H1 (cell line): Measurements from ENCODE around the gene GALNT17. TPM values are rescaled to one million over a fixed set of nuclear protein-coding genes. Genes with fewer than 3 reads are reported as not detected.

Experiments
- CTCF ChIA-PET: fragments of 300-600 bp; sonication (Branson Sonifier 250); formaldehyde crosslinking; loops from one replicate; lab custom pipeline; 2021; ENCODE audit not compliant: partially characterized antibody; lab: Charles Lee
- POLR2A ChIA-PET: fragments of 300-600 bp; sonication (Branson Sonifier 250); formaldehyde crosslinking; loops from one replicate; lab custom pipeline; 2021; ENCODE audit warnings: inconsistent platforms; ENCODE audit not compliant: partially characterized antibody; lab: Charles Lee
- DNase-seq, 2 experiments: peaks; one replicate each; pipeline versions ENCODE4 v3.0.0 to v3.0.0-alpha.2; 2010 to 2022; ENCODE audit warnings: low spot score in 2 of 2, low read depth in 1 of 2, mixed read lengths in 1 of 2
- FAIRE-seq: peaks from 2 replicates; lab custom pipeline; 2011; peaks lifted over from hg19 to GRCh38; lab: Jason Lieb, UNC
- H2AFZ ChIP-seq: 2 replicates; pipeline ENCODE4 v1.8.1; 2012; ENCODE audit warnings: low read length, inconsistent platforms
- H2AK5ac ChIP-seq: 2 replicates; pipeline ENCODE4 v1.6.1; 2013; ENCODE audit warnings: low read depth, low read length
- H2BK120ac ChIP-seq: replicated peaks from 2 replicates; pipeline ENCODE3; 2013; ENCODE audit warnings: low read depth, low read length, inconsistent platforms
- H2BK12ac ChIP-seq: 2 replicates; pipeline ENCODE4 v1.6.1; 2013; ENCODE audit warnings: low read depth, low read length
- H2BK15ac ChIP-seq: 2 replicates; pipeline ENCODE4 v1.6.1; 2013; ENCODE audit warnings: low read length
- H2BK20ac ChIP-seq: 2 replicates; pipeline ENCODE4 v1.6.1; 2013; ENCODE audit warnings: low read length
- H2BK5ac ChIP-seq: 2 replicates; pipeline ENCODE4 v1.6.1; 2013; ENCODE audit warnings: low read depth, low read length
- H3K14ac ChIP-seq: 2 replicates; pipeline ENCODE4 v1.6.1; 2013; ENCODE audit warnings: inconsistent platforms; ENCODE audit not compliant: insufficient read length
- H3K18ac ChIP-seq: 2 replicates; pipeline ENCODE4 v1.6.1; 2013; ENCODE audit warnings: low read length; ENCODE audit errors: extremely low read depth
- H3K23ac ChIP-seq: 2 replicates; pipeline ENCODE4 v1.6.1; 2013; ENCODE audit warnings: inconsistent platforms; ENCODE audit not compliant: insufficient read length
- H3K23me2 ChIP-seq: 2 replicates; pipeline ENCODE4 v1.6.1; 2013; ENCODE audit warnings: low read depth, low read length
- H3K27ac ChIP-seq: 2 replicates; pipeline ENCODE4 v1.6.1; 2011; ENCODE audit warnings: low read depth, low read length, inconsistent platforms
- H3K27me3 ChIP-seq, 4 experiments: replicated peaks in 1 of 4; 1 replicate in 1 of 4; 2 replicates in 3 of 4; pipeline versions ENCODE4 v1.6.1 to v1.8.1; 2011 to 2013; ENCODE audit warnings: low read length in 3 of 4, mild to moderate bottlenecking in 3 of 4, inconsistent platforms in 2 of 4, mixed read lengths in 2 of 4, moderate library complexity in 1 of 4; ENCODE audit not compliant: control insufficient read depth in 3 of 4, insufficient read depth in 3 of 4; ENCODE audit errors: extremely low read depth in 1 of 4
- H3K36me3 ChIP-seq, 4 experiments: 2 replicates each; pipeline versions ENCODE4 v1.6.1 to v1.8.1; 2011 to 2013; ENCODE audit warnings: mild to moderate bottlenecking in 4 of 4, low read length in 3 of 4, moderate library complexity in 2 of 4, control low read depth in 1 of 4, inconsistent platforms in 1 of 4; ENCODE audit not compliant: insufficient read depth in 4 of 4, control insufficient read depth in 2 of 4
- H3K4ac ChIP-seq: replicated peaks from 2 replicates; pipeline ENCODE3; 2013; ENCODE audit warnings: low read length, low read depth, mixed read lengths, inconsistent platforms; ENCODE audit not compliant: insufficient read length
- H3K4me1 ChIP-seq, 4 experiments: replicated peaks in 1 of 4; 1 replicate in 1 of 4; 2 replicates in 3 of 4; pipeline versions ENCODE4 v1.6.1 to v1.8.1; 2011 to 2013; ENCODE audit warnings: low read length in 3 of 4, inconsistent platforms in 2 of 4, mixed read lengths in 1 of 4; ENCODE audit not compliant: insufficient read depth in 4 of 4, control insufficient read depth in 3 of 4
- H3K4me2 ChIP-seq, 2 experiments: 2 replicates each; pipeline versions ENCODE4 v1.6.1 to v1.8.1; 2011 to 2013; ENCODE audit warnings: low read depth in 2 of 2, low read length in 2 of 2, control low read depth in 1 of 2, inconsistent platforms in 1 of 2, mild to moderate bottlenecking in 1 of 2; ENCODE audit not compliant: insufficient read depth in 1 of 2
- H3K4me3 ChIP-seq, 4 experiments: fragments of 200-600, 300-600 bp in 1 of 4; sonication (generic), shearing (Covaris generic), sonication (Bioruptor Twin) in 1 of 4; 2 replicates each; pipeline versions ENCODE4 v1.5.1 to v1.8.1; 2011 to 2016; ENCODE audit warnings: low read length in 4 of 4, low read depth in 3 of 4, control low read depth in 2 of 4, inconsistent platforms in 2 of 4, mild to moderate bottlenecking in 2 of 4, mixed read lengths in 1 of 4, moderate library complexity in 1 of 4; ENCODE audit not compliant: insufficient read depth in 2 of 4; ENCODE audit errors: extremely low read depth in 1 of 4
- H3K56ac ChIP-seq: replicated peaks from 2 replicates; pipeline ENCODE3; 2013; ENCODE audit warnings: low read depth, mild to moderate bottlenecking, mixed read lengths, low read length, inconsistent platforms; ENCODE audit not compliant: insufficient read length
- H3K79me1 ChIP-seq: 2 replicates; pipeline ENCODE4 v1.6.1; 2013; ENCODE audit warnings: low read depth, low read length, control low read depth
- H3K79me2 ChIP-seq, 2 experiments: 2 replicates each; pipeline versions ENCODE4 v1.6.1 to v1.8.1; 2012 to 2013; ENCODE audit warnings: low read length in 2 of 2, mild to moderate bottlenecking in 2 of 2, inconsistent platforms in 1 of 2; ENCODE audit not compliant: insufficient read depth in 2 of 2, control insufficient read depth in 1 of 2
- H3K9ac ChIP-seq, 4 experiments: replicated peaks in 1 of 4; 1 replicate in 1 of 4; 2 replicates in 3 of 4; pipeline versions ENCODE4 v1.6.1 to v1.8.1; 2011 to 2013; ENCODE audit warnings: low read depth in 3 of 4, low read length in 3 of 4, control low read depth in 2 of 4, mild to moderate bottlenecking in 2 of 4, moderate library complexity in 2 of 4, inconsistent platforms in 1 of 4; ENCODE audit errors: extremely low read depth in 1 of 4
- H3K9me3 ChIP-seq, 2 experiments: 2 replicates each; pipeline versions ENCODE4 v1.6.1 to v1.8.1; 2012 to 2013; ENCODE audit warnings: mild to moderate bottlenecking in 2 of 2, moderate library complexity in 2 of 2, control low read depth in 1 of 2, inconsistent platforms in 1 of 2, low read depth in 1 of 2, low read length in 1 of 2, mixed read lengths in 1 of 2; ENCODE audit not compliant: insufficient read depth in 2 of 2
- H4K20me1 ChIP-seq, 2 experiments: replicated peaks in 1 of 2; 2 replicates each; pipeline versions ENCODE3 to v1.8.1; 2011 to 2013; ENCODE audit warnings: inconsistent platforms in 2 of 2, low read length in 2 of 2, mild to moderate bottlenecking in 1 of 2; ENCODE audit not compliant: insufficient read depth in 2 of 2, control insufficient read depth in 1 of 2
- H4K5ac ChIP-seq: 2 replicates; pipeline ENCODE4 v1.6.1; 2013; ENCODE audit warnings: low read length, low read depth, mixed read lengths, inconsistent platforms; ENCODE audit not compliant: insufficient read length
- H4K8ac ChIP-seq: 2 replicates; pipeline ENCODE4 v1.8.0; 2013; ENCODE audit warnings: mild to moderate bottlenecking, moderate library complexity, low read length, inconsistent platforms; ENCODE audit not compliant: insufficient read depth; ENCODE audit errors: extremely low read depth
- H4K91ac ChIP-seq: replicated peaks from 2 replicates; pipeline ENCODE3; 2013; ENCODE audit warnings: low read length, mixed read lengths, inconsistent platforms; ENCODE audit not compliant: insufficient read length
- BRCA1 ChIP-seq: IDR thresholded peaks from 2 replicates; pipeline ENCODE4 v1.6.1; 2012; ENCODE audit warnings: low read depth, low read length, improper control_type of control experiment
- CBX8 ChIP-seq: fragments of 300-800, 300-1000 bp; sonication (generic); IDR thresholded peaks from 2 replicates; pipeline ENCODE4 v1.7.1; 2016; ENCODE audit warnings: low read depth, low read length, borderline replicate concordance
- EGR1 ChIP-seq: IDR thresholded peaks from 2 replicates; pipeline ENCODE4 v1.6.1; 2011; ENCODE audit warnings: low read depth, low read length, borderline replicate concordance
- KDM1A ChIP-seq: fragments of 200-600, 300-600 bp; sonication (generic); IDR thresholded peaks from 2 replicates; pipeline ENCODE4 v1.7.1; 2016; ENCODE audit warnings: mild to moderate bottlenecking, low read length, borderline replicate concordance
- KDM5A ChIP-seq: fragments of 200-600 bp; IDR thresholded peaks from 2 replicates; pipeline ENCODE4 v1.7.1; 2012; ENCODE audit warnings: mild to moderate bottlenecking, low read length, inconsistent platforms, mixed read lengths
- NRF1 ChIP-seq: IDR thresholded peaks from 2 replicates; pipeline ENCODE4 v1.6.1; 2011; ENCODE audit warnings: mild to moderate bottlenecking, low read depth, low read length, improper control_type of control experiment
- PHF8 ChIP-seq: fragments of 200-600 bp; sonication (generic); conservative IDR thresholded peaks from 2 replicates; pipeline ENCODE4 v1.7.1; 2012; ENCODE audit warnings: low read depth, mild to moderate bottlenecking, inconsistent platforms, low read length, moderate library complexity
- SAP30 ChIP-seq: fragments of 300-600 bp; sonication (generic); IDR thresholded peaks from 2 replicates; pipeline ENCODE4 v1.7.1; 2012; ENCODE audit warnings: low read length, moderate library complexity, mild to moderate bottlenecking, inconsistent platforms; ENCODE audit not compliant: insufficient read depth, insufficient replicate concordance
- SIN3A ChIP-seq, 2 experiments: IDR thresholded peaks in 1 of 2; conservative IDR thresholded peaks in 1 of 2; 2 replicates each; pipeline ENCODE4 v1.6.1; 2011 to 2012; ENCODE audit warnings: low read length in 2 of 2, improper control_type of control experiment in 1 of 2, low read depth in 1 of 2, mild to moderate bottlenecking in 1 of 2
- TEAD4 ChIP-seq: IDR thresholded peaks from 2 replicates; pipeline ENCODE4 v1.6.1; 2012; ENCODE audit warnings: low read depth, low read length, inconsistent platforms, mixed read lengths
- WGBS, 2 experiments: shearing (Covaris generic) in 1 of 2; methylation state at CpG; one replicate each; pipeline versions ENCODE4 v1.1.6 to v1.1.7; 2013 to 2015; ENCODE audit warnings: low lambda C conversion rate in 2 of 2, mixed read lengths in 2 of 2, inconsistent platforms in 1 of 2, low coverage in 1 of 2, missing lambda C conversion rate in 1 of 2; ENCODE audit not compliant: insufficient replicate concordance in 2 of 2, insufficient coverage in 1 of 2, insufficient read length in 1 of 2; ENCODE audit errors: extremely low coverage in 1 of 2, missing lambda C conversion rate in 1 of 2; 5-methylcytosine and 5-hydroxymethylcytosine counted together
- polyA plus RNA-seq, 7 experiments: library from polyadenylated mRNA; depleted of rRNA in 3 of 7; stranded (reverse) in 5 of 7; unstranded in 2 of 7; fragments of >200 nt in 5 of 7; fragments of 200-250 nt in 2 of 7; gene quantifications; 1 replicate in 5 of 7; 2 replicates in 1 of 7; 4 replicates in 1 of 7; pipeline versions ENCODE4 v1.2.1 to v1.2.3, GENCODE V29; 2011 to 2013; ENCODE audit warnings: missing spikeins in 2 of 7, mixed read lengths in 2 of 7
- total RNA-seq: library from RNA; stranded (reverse); fragmentation: NEBNext Ultra II Directional; extraction: Animal tissue kit (Norgen Biotek cat#: 25700); gene quantifications from 2 replicates; pipeline ENCODE4 v1.2.1, GENCODE V29; 2021
- TF ChIP-seq, protein P1 (sequence below): IDR thresholded peaks from 2 replicates; pipeline ENCODE4 v1.6.1; 2012; ENCODE audit warnings: inconsistent platforms

GALNT17 gene
- total and polyA plus RNA-seq, 2 of the 8 experiments (the other 6 are each of a cell fraction or from before 2014, with no cell fraction given): 37.7 to 47.0 TPM

DNA sequence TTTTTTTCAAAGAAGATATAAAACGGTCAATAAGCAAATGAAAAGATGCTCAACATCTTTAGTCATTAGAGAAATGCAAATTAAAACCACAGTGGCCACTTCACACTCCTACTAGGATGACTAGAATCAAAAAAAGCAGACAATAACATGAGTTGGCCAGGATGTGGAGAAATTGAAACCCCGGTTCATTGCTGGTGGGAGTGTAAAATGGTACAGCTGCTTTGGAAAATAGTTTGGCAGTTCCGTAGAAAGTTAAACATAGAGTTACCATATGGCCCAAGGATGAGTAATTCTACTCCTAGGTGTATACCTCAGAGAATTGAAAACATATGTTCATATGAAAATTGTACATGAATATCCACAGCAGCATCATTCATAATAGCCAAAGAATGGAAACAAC lies 573.3 kb downstream of the GALNT17 start:
- Histone ChIP-seq H2BK120ac (no peak overlapping the region), H3K9me3 (peaks cover 0 to 4% of the 10 kb centered on the region in 2 experiments; a peak in 2 of 4 replicates), H3K23ac (no peak overlapping the region), H3K36me3 (peaks cover 0 to 4% (median 0%) of the 10 kb centered on the region in 4 experiments; a peak in 1 of 8 replicates), H2BK20ac (no peak overlapping the region), H3K9ac (no peak overlapping the region), H2BK12ac (no peak overlapping the region), H3K56ac (no peak overlapping the region), H2AK5ac (no peak overlapping the region), H4K20me1 (no peaks in the 10 kb centered on the region), H2AFZ (no peak overlapping the region), H3K4me1 (no peaks in the 10 kb centered on the region), H3K4me3 (no peak overlapping the region), H3K23me2 (no peaks in the 10 kb centered on the region), H4K8ac (no peak overlapping the region), H3K4me2 (no peak overlapping the region), H3K27me3 (no peaks in the 10 kb centered on the region), H2BK5ac (no peak overlapping the region), H4K5ac (no peak overlapping the region), H3K79me1 (no peaks in the 10 kb centered on the region), H3K14ac (no peak overlapping the region), H2BK15ac (no peak overlapping the region), H3K79me2 (no peaks in the 10 kb centered on the region), H3K18ac (no peak overlapping the region), H3K4ac (no peak overlapping the region), H3K27ac (no peak overlapping the region), H4K91ac (no peak overlapping the region)
- WGBS, 2 experiments: 89% methylated on average over 3 of the region's 3 CpGs; no CpG with 5 or more reads in 1 of the 2 experiments
- no peak for DNase-seq
- FAIRE-seq: no peak
- POLR2A ChIA-PET: no interaction called here
- CTCF ChIA-PET: interaction anchor here (1.2 kb wide), 1 partner anchor 23 kb away, joined by 3 read pairs; no protein-coding TSS in a partner anchor
- TF ChIP-seq KDM1A: no peak
- TF ChIP-seq BRCA1: no peak
- TF ChIP-seq SIN3A (conservative IDR thresholded peaks at IDR 0.05 in 1 of 2, IDR thresholded peaks at IDR 0.05 in 1 of 2; ENCODE audit: low read depth in 1 of 2, low read length in 2 of 2): no peak
- TF ChIP-seq EGR1: no peak
- no peak for TF ChIP-seq NRF1
- TF ChIP-seq SAP30: no peak
- TF ChIP-seq, protein P1, sequence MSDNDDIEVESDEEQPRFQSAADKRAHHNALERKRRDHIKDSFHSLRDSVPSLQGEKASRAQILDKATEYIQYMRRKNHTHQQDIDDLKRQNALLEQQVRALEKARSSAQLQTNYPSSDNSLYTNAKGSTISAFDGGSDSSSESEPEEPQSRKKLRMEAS: no peak
- TF ChIP-seq TEAD4: no peak
- no peak for TF ChIP-seq CBX8
- no peak for TF ChIP-seq KDM5A
- no peak for TF ChIP-seq PHF8
